SK-N-SH treated with all-trans-retinoic acid at 6 μM for 48 hours (cell line): ENCODE results near the gene ACO2.

Experiments
- ATAC-seq: fragments of 200-7000 bp; cut with Tn5 transposase; 3 replicates; pipeline ENCODE4 v1.9.1; 2020; ENCODE audit warnings: mild to moderate bottlenecking, moderate library complexity
- ARNTL ChIP-seq: fragments of 450-650 bp; formaldehyde crosslinking; IDR thresholded peaks from 2 replicates; pipeline ENCODE4 v1.5.0; 2020; ENCODE audit warnings: low read depth, mild to moderate bottlenecking, moderate library complexity, borderline replicate concordance
- BACH2 ChIP-seq: fragments of 250-450 bp; sonication (Bioruptor Pico); IDR thresholded peaks from 2 replicates; pipeline ENCODE4 v1.9.0; 2021; ENCODE audit warnings: mild to moderate bottlenecking, borderline replicate concordance
- ESRRG ChIP-seq: fragments of 250-450 bp; sonication (Bioruptor Pico); IDR thresholded peaks from 2 replicates; pipeline ENCODE4 v1.6.1; 2021; ENCODE audit warnings: mild to moderate bottlenecking
- GLIS3 ChIP-seq: fragments of 250-450 bp; sonication (Bioruptor Pico); IDR thresholded peaks from 2 replicates; pipeline ENCODE4 v1.5.0; 2020; ENCODE audit warnings: mild to moderate bottlenecking, moderate library complexity
- ISL1 ChIP-seq: fragments of 250-450 bp; sonication (Bioruptor Pico); IDR thresholded peaks from 2 replicates; pipeline ENCODE4 v2.1.2; 2022; ENCODE audit warnings: mild to moderate bottlenecking, moderate library complexity
- OSR1 ChIP-seq: fragments of 250-450 bp; sonication (Bioruptor Pico); IDR thresholded peaks from 2 replicates; pipeline ENCODE4 v1.8.0; 2022; ENCODE audit warnings: moderate library complexity, mild to moderate bottlenecking, inconsistent platforms
- PPARA ChIP-seq: fragments of 250-450 bp; sonication (Bioruptor Pico); IDR thresholded peaks from 2 replicates; pipeline ENCODE4 v1.5.0; 2020; ENCODE audit warnings: mild to moderate bottlenecking, borderline replicate concordance
- RARB ChIP-seq: fragments of 250-450 bp; sonication (Bioruptor Pico); IDR thresholded peaks from 2 replicates; pipeline ENCODE4 v1.8.0; 2021; ENCODE audit warnings: mild to moderate bottlenecking, moderate library complexity
- SNAI2 ChIP-seq: fragments of 250-450 bp; sonication (Bioruptor Pico); IDR thresholded peaks from 2 replicates; pipeline ENCODE4 v1.5.0; 2020; ENCODE audit warnings: mild to moderate bottlenecking, moderate library complexity
- TCF4 ChIP-seq: fragments of 250-450 bp; sonication (Bioruptor Pico); IDR thresholded peaks from 2 replicates; pipeline ENCODE4 v1.8.0; 2021; ENCODE audit warnings: mild to moderate bottlenecking, moderate library complexity, borderline replicate concordance
- ZC3H10 ChIP-seq: fragments of 250-450 bp; sonication (Bioruptor Pico); IDR thresholded peaks from 2 replicates; pipeline ENCODE4 v1.5.1; 2021; ENCODE audit warnings: mild to moderate bottlenecking, moderate library complexity
- ZFP30 ChIP-seq: fragments of 450-650 bp; formaldehyde crosslinking; IDR thresholded peaks from 2 replicates; pipeline ENCODE4 v1.5.0; 2022; ENCODE audit warnings: mild to moderate bottlenecking, moderate library complexity
- ZNF565 ChIP-seq: fragments of 450-650 bp; formaldehyde crosslinking; conservative IDR thresholded peaks from 2 replicates; pipeline ENCODE4 v1.5.0; 2020; ENCODE audit warnings: low read depth, mild to moderate bottlenecking, moderate library complexity
- ZNF70 ChIP-seq: fragments of 450-650 bp; formaldehyde crosslinking; IDR thresholded peaks from 2 replicates; pipeline ENCODE4 v1.5.0; 2020; ENCODE audit warnings: mild to moderate bottlenecking, moderate library complexity
- ZNF8 ChIP-seq: fragments of 450-650 bp; formaldehyde crosslinking; IDR thresholded peaks from 2 replicates; pipeline ENCODE4 v1.5.0; 2020; ENCODE audit warnings: mild to moderate bottlenecking, moderate library complexity
- TF ChIP-seq, protein P1 (sequence below): fragments of 250-450 bp; sonication (Bioruptor Pico); IDR thresholded peaks from 2 replicates; pipeline ENCODE4 v1.8.0; 2021; ENCODE audit warnings: low read depth, mild to moderate bottlenecking, moderate library complexity, borderline replicate concordance
- TF ChIP-seq, protein P2 (sequence below): fragments of 250-450 bp; sonication (Bioruptor Pico); IDR thresholded peaks from 2 replicates; pipeline ENCODE4 v1.5.1; 2021; ENCODE audit warnings: mild to moderate bottlenecking, moderate library complexity
- TF ChIP-seq, protein P3 (sequence below): fragments of 250-450 bp; sonication (Bioruptor Pico); IDR thresholded peaks from 2 replicates; pipeline ENCODE4 v1.5.1; 2020; ENCODE audit warnings: low read depth, mild to moderate bottlenecking, moderate library complexity
- TF ChIP-seq, protein P4 (sequence below): fragments of 250-450 bp; sonication (Bioruptor Pico); IDR thresholded peaks from 2 replicates; pipeline ENCODE4 v1.8.0; 2020; ENCODE audit warnings: mild to moderate bottlenecking, moderate library complexity, borderline replicate concordance

ACO2 gene

DNA sequence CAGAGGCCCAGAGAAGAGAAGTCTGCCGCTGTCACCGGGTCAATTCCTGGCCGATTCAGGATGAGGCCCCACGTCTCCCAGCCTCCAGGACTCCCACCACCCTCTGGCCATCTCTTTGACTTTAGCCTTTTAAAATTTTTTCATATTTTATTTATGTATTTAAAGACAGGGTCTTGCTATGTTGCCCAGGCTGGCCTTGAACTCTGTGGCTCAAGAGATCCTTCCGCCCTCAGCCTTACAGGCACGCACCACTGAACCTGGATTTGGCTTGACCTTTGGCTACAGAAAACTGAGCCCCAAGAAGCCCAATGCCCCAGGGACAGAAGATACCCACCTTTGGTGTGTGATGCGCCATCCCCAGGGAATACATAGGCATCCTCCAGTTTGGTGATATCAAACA is 71.4 kb downstream of the ACO2 start:
- no peak for ATAC-seq
- TF ChIP-seq ZNF565 (CRISPR knock-in tag): no peak
- TF ChIP-seq ESRRG (CRISPR knock-in tag): no peak
- TF ChIP-seq GLIS3 (CRISPR knock-in tag): no peak
- TF ChIP-seq, protein P1, sequence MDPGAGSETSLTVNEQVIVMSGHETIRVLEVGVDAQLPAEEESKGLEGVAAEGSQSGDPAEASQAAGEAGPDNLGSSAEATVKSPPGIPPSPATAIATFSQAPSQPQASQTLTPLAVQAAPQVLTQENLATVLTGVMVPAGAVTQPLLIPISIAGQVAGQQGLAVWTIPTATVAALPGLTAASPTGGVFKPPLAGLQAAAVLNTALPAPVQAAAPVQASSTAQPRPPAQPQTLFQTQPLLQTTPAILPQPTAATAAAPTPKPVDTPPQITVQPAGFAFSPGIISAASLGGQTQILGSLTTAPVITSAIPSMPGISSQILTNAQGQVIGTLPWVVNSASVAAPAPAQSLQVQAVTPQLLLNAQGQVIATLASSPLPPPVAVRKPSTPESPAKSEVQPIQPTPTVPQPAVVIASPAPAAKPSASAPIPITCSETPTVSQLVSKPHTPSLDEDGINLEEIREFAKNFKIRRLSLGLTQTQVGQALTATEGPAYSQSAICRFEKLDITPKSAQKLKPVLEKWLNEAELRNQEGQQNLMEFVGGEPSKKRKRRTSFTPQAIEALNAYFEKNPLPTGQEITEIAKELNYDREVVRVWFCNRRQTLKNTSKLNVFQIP (CRISPR knock-in tag): no peak
- TF ChIP-seq, protein P2, sequence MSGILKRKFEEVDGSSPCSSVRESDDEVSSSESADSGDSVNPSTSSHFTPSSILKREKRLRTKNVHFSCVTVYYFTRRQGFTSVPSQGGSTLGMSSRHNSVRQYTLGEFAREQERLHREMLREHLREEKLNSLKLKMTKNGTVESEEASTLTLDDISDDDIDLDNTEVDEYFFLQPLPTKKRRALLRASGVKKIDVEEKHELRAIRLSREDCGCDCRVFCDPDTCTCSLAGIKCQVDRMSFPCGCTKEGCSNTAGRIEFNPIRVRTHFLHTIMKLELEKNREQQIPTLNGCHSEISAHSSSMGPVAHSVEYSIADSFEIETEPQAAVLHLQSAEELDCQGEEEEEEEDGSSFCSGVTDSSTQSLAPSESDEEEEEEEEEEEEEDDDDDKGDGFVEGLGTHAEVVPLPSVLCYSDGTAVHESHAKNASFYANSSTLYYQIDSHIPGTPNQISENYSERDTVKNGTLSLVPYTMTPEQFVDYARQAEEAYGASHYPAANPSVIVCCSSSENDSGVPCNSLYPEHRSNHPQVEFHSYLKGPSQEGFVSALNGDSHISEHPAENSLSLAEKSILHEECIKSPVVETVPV (CRISPR knock-in tag): no peak
- TF ChIP-seq ZNF8 (CRISPR knock-in tag): no peak
- no peak for TF ChIP-seq SNAI2 (CRISPR knock-in tag)
- no peak for TF ChIP-seq TCF4 (CRISPR knock-in tag)
- no peak for TF ChIP-seq ZC3H10
- TF ChIP-seq, protein P3, sequence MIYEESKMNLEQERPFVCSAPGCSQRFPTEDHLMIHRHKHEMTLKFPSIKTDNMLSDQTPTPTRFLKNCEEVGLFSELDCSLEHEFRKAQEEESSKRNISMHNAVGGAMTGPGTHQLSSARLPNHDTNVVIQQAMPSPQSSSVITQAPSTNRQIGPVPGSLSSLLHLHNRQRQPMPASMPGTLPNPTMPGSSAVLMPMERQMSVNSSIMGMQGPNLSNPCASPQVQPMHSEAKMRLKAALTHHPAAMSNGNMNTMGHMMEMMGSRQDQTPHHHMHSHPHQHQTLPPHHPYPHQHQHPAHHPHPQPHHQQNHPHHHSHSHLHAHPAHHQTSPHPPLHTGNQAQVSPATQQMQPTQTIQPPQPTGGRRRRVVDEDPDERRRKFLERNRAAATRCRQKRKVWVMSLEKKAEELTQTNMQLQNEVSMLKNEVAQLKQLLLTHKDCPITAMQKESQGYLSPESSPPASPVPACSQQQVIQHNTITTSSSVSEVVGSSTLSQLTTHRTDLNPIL (CRISPR knock-in tag): no peak
- no peak for TF ChIP-seq ISL1
- TF ChIP-seq RARB (CRISPR knock-in tag): no peak

DNA sequence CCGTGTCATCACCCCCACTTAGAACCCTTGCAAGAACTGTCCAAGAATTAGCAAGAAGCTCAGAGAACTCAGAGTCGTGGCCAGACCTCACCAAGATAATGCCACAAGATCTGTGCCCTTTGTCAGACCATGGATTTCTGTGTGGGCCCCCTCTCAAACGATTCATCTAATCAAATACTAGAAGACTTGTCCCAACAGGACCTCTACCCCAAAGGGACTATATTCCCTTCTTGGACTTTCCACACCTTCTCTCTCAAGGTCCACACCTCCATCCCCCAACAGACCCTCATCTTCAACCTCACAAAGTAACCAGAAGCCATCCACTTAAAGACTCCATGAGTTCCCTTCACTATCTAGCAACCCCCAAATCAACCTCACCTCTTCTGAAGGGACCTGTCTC is 72.6 kb downstream of the ACO2 start:
- no peak for ATAC-seq
- TF ChIP-seq ISL1 (no peak), ZNF8 (CRISPR knock-in tag) (no peak), GLIS3 (CRISPR knock-in tag) (no peak), RARB (CRISPR knock-in tag) (no peak), SNAI2 (CRISPR knock-in tag) (no peak), ZNF70 (CRISPR knock-in tag) (no peak), ARNTL (CRISPR knock-in tag) (no peak)
- TF ChIP-seq, protein P2 (CRISPR knock-in tag): no peak
- TF ChIP-seq, protein P4, sequence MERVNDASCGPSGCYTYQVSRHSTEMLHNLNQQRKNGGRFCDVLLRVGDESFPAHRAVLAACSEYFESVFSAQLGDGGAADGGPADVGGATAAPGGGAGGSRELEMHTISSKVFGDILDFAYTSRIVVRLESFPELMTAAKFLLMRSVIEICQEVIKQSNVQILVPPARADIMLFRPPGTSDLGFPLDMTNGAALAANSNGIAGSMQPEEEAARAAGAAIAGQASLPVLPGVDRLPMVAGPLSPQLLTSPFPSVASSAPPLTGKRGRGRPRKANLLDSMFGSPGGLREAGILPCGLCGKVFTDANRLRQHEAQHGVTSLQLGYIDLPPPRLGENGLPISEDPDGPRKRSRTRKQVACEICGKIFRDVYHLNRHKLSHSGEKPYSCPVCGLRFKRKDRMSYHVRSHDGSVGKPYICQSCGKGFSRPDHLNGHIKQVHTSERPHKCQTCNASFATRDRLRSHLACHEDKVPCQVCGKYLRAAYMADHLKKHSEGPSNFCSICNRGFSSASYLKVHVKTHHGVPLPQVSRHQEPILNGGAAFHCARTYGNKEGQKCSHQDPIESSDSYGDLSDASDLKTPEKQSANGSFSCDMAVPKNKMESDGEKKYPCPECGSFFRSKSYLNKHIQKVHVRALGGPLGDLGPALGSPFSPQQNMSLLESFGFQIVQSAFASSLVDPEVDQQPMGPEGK (CRISPR knock-in tag): no peak
- TF ChIP-seq, all 23 proteins: peak for 0

DNA sequence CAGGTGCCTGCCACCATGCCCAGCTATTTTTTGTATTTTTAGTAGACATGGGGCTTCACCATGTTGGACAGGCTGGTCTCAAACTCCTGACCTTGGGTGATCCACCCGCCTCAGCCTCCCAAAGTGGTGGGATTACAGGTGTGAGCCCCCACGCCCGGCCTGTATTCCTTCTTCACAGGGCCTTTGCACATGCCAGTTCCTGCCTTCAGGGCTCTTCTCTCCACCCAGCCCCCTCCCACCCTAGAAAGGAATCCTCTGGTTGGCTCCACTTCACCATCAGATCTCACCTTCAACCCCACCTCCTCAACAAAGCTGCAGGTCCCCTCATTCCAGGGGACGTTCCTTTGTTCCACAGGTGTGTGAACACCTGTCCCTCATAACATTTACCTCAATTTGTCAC is 73.3 kb downstream of the ACO2 start:
- TF ChIP-seq ZNF70 (CRISPR knock-in tag): no peak
- TF ChIP-seq, protein P4 (CRISPR knock-in tag): no peak
- no peak for ATAC-seq

DNA sequence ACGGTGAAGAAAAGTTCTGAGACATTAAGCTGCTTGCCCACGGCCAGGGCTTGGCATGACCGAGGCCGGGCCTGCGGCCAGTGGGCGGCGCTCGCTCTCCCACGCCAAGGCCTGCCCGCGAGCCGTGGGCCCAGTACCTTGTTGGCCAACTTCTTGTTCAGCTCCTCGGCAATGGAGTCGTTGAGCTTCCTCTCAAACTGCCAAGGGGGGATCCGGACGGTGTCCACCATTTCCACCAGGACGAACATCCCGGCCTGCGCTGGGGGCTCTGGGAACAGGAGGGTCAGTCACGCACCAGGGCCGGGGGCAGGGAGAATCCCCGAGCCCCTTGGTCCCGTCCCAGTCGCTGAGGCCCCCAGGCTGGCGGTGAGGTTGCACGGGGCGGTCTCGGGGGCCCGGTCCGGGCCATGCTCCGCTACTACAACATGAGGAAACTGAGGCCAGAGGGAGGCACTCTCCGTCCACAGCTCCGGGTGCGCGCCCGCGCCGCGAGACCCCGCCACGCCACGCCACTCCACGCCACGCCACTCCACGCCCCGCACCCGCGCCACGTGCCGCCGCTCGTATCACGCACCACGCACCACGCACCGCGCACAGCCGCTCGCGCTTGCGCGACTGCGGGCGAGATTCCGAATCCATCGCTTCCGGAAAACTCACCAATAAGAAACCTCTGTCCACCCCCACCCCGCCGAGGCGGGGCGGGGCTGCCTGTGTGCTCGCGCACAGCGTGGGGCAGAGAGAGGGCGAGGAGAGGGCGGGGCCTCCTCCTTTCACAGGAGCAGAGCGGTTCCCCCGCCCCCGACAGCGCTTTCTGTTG is 75.1 kb downstream of the ACO2 start, which contains the start of gene POLR3H:
POLR3H (minus strand) TSS at position 617 of the 817 bp plus-strand sequence; CDS start at position 248, 369 bp downstream.
- ATAC-seq: peak; percentile 97
- TF ChIP-seq RARB (CRISPR knock-in tag) (no peak), ZNF8 (CRISPR knock-in tag) (no peak), ZNF565 (CRISPR knock-in tag) (no peak), BACH2 (no peak), OSR1 (CRISPR knock-in tag) (no peak), ZNF70 (CRISPR knock-in tag) (no peak), ESRRG (CRISPR knock-in tag) (no peak), ISL1 (no peak), ARNTL (CRISPR knock-in tag) (no peak), ZFP30 (CRISPR knock-in tag) (no peak), PPARA (CRISPR knock-in tag) (no peak), GLIS3 (CRISPR knock-in tag) (no peak)
- TF ChIP-seq, protein P3 (CRISPR knock-in tag): no peak
- TF ChIP-seq, protein P1 (CRISPR knock-in tag): no peak
